Stimulated activated memory B cell treated with anti-CD40 and anti-IgM and Interleukin-4, amounts not matched to agents 10 μg/mL and 1 μg/mL and 100 μg/mL, for 72 hours (primary cell): ENCODE data around the gene TCERG1.
A peak's percentile ranks its signal among the peaks of the same experiment; 100 is the strongest.

ENCODE experiments used
- ATAC-seq: fragments of 150-1000 bp; cut with Tn5 transposase; 2 replicates; pipeline ENCODE4 v1.10.0; 2021
- H3K27ac Mint-ChIP-seq: one replicate; pipeline ENCODE4 v1.8.0; 2022; ENCODE audit warnings: mild to moderate bottlenecking, mixed read lengths
- H3K27me3 Mint-ChIP-seq: one replicate; pipeline ENCODE4 v1.8.0; 2022; ENCODE audit warnings: mixed read lengths
- H3K36me3 Mint-ChIP-seq: one replicate; pipeline ENCODE4 v1.8.0; 2022; ENCODE audit warnings: mixed read lengths
- H3K4me1 Mint-ChIP-seq: one replicate; pipeline ENCODE4 v1.8.0; 2022; ENCODE audit warnings: mixed read lengths
- H3K4me3 Mint-ChIP-seq: one replicate; pipeline ENCODE4 v1.8.0; 2022; ENCODE audit warnings: mild to moderate bottlenecking, moderate library complexity, mixed read lengths
- H3K9me3 Mint-ChIP-seq: one replicate; pipeline ENCODE4 v1.8.0; 2022; ENCODE audit warnings: mixed read lengths

TCERG1 gene

DNA sequence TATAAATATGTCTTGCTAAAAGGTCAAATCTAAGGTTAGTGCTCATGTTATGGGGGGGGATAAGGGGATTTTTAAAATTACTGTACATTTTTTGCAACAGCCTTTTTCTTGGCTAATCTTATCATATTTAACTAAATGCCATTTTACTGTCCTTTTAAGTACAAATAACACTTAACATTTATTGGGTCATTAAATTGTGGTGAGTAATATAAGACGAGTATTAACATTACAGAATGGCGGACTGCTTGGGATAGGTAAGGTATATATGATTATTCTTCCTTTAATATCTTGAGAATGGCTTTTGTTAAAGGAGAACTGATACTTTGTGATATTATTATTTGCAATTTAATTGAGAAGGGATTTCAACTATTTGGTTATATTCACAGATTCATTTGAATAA, 35.6 kb downstream of the TCERG1 start:
- H3K27me3 Mint-ChIP-seq, result no peaks in the 10 kb centered on the region
- no peaks in the 10 kb centered on the region for H3K4me1 Mint-ChIP-seq
- H3K9me3 Mint-ChIP-seq, result no peaks in the 10 kb centered on the region
- peaks cover 55% of the 10 kb centered on the region for H3K36me3 Mint-ChIP-seq
- no peak overlapping the region for H3K27ac Mint-ChIP-seq
- no peak overlapping the region for H3K4me3 Mint-ChIP-seq
- no peak for ATAC-seq

GRCh38 chr5:146484714-146485391, 37.7 kb downstream of the TCERG1 start:
- ATAC-seq, result no peak
- peak overlapping the region; percentile 12 for H3K27ac Mint-ChIP-seq
- peaks cover 69% of the 10 kb centered on the region for H3K36me3 Mint-ChIP-seq
- no peaks in the 10 kb centered on the region for H3K9me3 Mint-ChIP-seq
- H3K4me1 Mint-ChIP-seq, result no peaks in the 10 kb centered on the region
- H3K4me3 Mint-ChIP-seq, result no peak overlapping the region
- H3K27me3 Mint-ChIP-seq, result no peaks in the 10 kb centered on the region

- Mint-ChIP-seq H3K4me3 (no peak overlapping the region), H3K36me3 (peaks cover 72% of the 10 kb centered on the region), H3K27ac (no peak overlapping the region), H3K9me3 (no peaks in the 10 kb centered on the region), H3K27me3 (no peaks in the 10 kb centered on the region), H3K4me1 (no peaks in the 10 kb centered on the region)
- no peak for ATAC-seq
Measured at GRCh38 chr5:146490089-146490843, 43.1 kb downstream of the TCERG1 start.

DNA sequence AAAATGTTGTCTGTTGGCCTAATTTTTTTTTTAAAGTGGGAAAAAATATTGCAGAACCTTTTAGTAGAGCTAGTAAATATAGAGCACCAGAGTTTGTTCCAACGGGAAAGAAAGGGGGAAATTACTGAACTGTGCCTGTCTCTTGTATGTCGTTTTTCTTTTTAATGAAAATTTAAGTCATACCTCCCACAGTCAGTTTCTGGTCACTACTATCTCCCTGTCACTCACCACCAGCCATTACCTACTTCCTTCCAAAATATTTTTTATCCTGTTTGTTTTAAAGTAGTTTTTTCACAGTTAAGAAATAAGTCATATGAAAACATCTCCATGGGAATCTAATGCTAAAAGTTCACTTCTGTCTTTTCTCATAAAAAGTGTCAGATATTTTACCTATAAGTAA, 47.5 kb downstream of the TCERG1 start:
- H3K4me1 Mint-ChIP-seq, result no peaks in the 10 kb centered on the region
- no peaks in the 10 kb centered on the region for H3K27me3 Mint-ChIP-seq
- peaks cover 61% of the 10 kb centered on the region for H3K36me3 Mint-ChIP-seq
- no peak overlapping the region for H3K27ac Mint-ChIP-seq
- no peak for ATAC-seq
- no peaks in the 10 kb centered on the region for H3K9me3 Mint-ChIP-seq
- no peak overlapping the region for H3K4me3 Mint-ChIP-seq

- Mint-ChIP-seq H3K27ac (no peak overlapping the region), H3K9me3 (no peaks in the 10 kb centered on the region), H3K27me3 (no peaks in the 10 kb centered on the region), H3K36me3 (peaks cover 43% of the 10 kb centered on the region), H3K4me1 (no peaks in the 10 kb centered on the region), H3K4me3 (no peak overlapping the region)
- ATAC-seq, result no peak
Measured at GRCh38 chr5:146499680-146500079, 52.5 kb downstream of the TCERG1 start.

DNA sequence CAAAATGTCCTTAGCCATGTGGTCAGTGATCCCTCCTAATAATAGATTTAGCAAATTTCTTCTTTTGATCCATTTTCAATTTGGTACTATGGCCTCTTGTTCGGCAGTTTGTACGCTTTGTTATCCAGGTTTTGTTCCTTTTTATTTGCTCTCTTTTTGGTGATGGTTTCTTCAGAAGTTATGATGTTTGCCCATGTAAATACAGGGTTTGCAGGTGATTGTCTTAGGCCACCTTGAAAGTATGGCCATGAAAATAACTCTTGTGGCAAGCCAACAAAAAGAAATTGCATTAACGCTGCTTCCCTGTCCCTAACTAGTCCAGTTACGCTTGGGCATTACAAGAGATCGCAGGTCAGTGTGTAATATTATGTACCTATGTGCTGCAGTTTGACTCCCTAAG, 60.3 kb downstream of the TCERG1 start:
- no peak overlapping the region for H3K27ac Mint-ChIP-seq
- H3K4me1 Mint-ChIP-seq, result no peaks in the 10 kb centered on the region
- ATAC-seq, result no peak
- peaks cover 61% of the 10 kb centered on the region for H3K36me3 Mint-ChIP-seq
- H3K9me3 Mint-ChIP-seq, result no peaks in the 10 kb centered on the region
- no peak overlapping the region for H3K4me3 Mint-ChIP-seq
- no peaks in the 10 kb centered on the region for H3K27me3 Mint-ChIP-seq

- no peaks in the 10 kb centered on the region for H3K9me3 Mint-ChIP-seq
- no peaks in the 10 kb centered on the region for H3K4me1 Mint-ChIP-seq
- no peak overlapping the region for H3K27ac Mint-ChIP-seq
- no peak for ATAC-seq
- H3K27me3 Mint-ChIP-seq, result no peaks in the 10 kb centered on the region
- no peak overlapping the region for H3K4me3 Mint-ChIP-seq
- H3K36me3 Mint-ChIP-seq, result peaks cover 45% of the 10 kb centered on the region
Measured at GRCh38 chr5:146510559-146511125, 63.5 kb downstream of the TCERG1 start.

GRCh38 chr5:146513462-146513861, 66.3 kb downstream of the TCERG1 start:
- no peak for ATAC-seq
- Mint-ChIP-seq H3K27me3 (no peaks in the 10 kb centered on the region), H3K27ac (no peak overlapping the region), H3K36me3 (peaks cover 29% of the 10 kb centered on the region), H3K9me3 (no peaks in the 10 kb centered on the region), H3K4me3 (no peak overlapping the region), H3K4me1 (no peaks in the 10 kb centered on the region)

DNA sequence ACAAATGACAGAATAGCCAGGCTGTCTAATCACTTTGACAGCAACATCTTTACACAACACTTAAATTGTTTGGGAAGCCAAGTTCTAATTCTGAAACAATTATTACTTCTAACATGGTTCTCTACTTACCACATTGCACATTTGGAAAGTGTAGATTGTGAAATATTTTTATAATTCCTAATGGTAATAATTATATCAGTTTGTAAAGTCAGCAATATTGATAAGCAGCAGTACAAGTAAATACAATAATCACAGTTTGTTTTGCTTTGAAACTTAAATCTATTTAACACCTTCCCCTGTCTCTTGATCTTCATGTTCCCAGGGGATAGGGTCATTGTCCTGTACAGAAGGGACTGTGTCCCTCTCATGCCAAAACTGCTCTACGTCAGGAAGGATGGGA, 67.4 kb downstream of the TCERG1 start:
- Mint-ChIP-seq H3K9me3 (no peaks in the 10 kb centered on the region), H3K36me3 (peaks cover 23% of the 10 kb centered on the region), H3K27me3 (no peaks in the 10 kb centered on the region), H3K4me3 (no peak overlapping the region), H3K4me1 (no peaks in the 10 kb centered on the region), H3K27ac (no peak overlapping the region)
- ATAC-seq, result no peak

DNA sequence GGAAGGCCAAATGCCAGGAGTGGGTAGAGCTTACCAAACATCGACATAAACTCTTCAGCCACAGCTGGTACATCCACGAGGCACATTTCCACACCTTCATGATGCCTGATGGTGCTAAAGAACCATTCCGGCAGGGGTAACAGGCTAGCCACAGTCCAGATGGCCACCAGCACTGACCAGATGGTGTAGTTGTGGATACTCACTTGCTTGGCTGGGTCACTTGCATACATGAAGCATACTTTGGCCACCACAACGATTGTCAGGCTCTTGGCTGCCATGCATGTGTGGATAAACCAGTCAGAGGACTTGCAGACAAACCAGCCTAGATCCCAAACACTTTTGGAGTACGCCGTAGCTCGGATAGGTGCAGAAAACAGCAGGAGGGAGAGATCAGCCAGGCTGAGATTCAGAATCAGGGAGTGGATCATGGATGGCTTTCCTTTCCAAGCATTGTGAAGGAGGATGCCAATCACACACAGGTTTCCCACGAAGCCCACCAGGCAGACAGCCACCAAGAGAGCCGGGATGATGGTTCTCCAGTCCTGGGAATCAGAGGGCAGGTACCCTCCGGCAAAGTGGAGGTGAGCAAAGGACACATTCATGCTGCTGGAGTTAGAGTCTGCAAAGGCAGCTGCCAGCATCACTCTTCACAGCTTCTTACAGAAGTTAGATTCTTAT, 68.5 kb downstream of the TCERG1 start:
- Mint-ChIP-seq H3K36me3 (peaks cover 15% of the 10 kb centered on the region), H3K27me3 (no peaks in the 10 kb centered on the region), H3K4me1 (no peaks in the 10 kb centered on the region), H3K4me3 (no peak overlapping the region), H3K9me3 (no peaks in the 10 kb centered on the region), H3K27ac (no peak overlapping the region)
- no peak for ATAC-seq

- Mint-ChIP-seq H3K27ac (no peak within 1 kb of the TSS), H3K36me3 (peaks cover 10% of the 10 kb centered on the region), H3K4me1 (no peaks in the 10 kb centered on the region), H3K4me3 (no peak within 1 kb of the TSS), H3K9me3 (no peaks in the 10 kb centered on the region), H3K27me3 (no peaks in the 10 kb centered on the region)
- no peak for ATAC-seq
Measured at GRCh38 chr5:146516151-146516475, 69.0 kb downstream of the TCERG1 start, which contains the start of gene GPR151. TSS of gene GPR151 (minus strand) at chr5:146516190. CDS start at chr5:146516113, 77 bp downstream.

- Mint-ChIP-seq H3K27ac (no peak overlapping the region), H3K9me3 (no peaks in the 10 kb centered on the region), H3K4me1 (no peaks in the 10 kb centered on the region), H3K4me3 (no peak overlapping the region), H3K36me3 (peaks cover 5% of the 10 kb centered on the region), H3K27me3 (peaks cover 17% of the 10 kb centered on the region)
- no peak for ATAC-seq
Measured at GRCh38 chr5:146519554-146519953, 72.4 kb downstream of the TCERG1 start.

DNA sequence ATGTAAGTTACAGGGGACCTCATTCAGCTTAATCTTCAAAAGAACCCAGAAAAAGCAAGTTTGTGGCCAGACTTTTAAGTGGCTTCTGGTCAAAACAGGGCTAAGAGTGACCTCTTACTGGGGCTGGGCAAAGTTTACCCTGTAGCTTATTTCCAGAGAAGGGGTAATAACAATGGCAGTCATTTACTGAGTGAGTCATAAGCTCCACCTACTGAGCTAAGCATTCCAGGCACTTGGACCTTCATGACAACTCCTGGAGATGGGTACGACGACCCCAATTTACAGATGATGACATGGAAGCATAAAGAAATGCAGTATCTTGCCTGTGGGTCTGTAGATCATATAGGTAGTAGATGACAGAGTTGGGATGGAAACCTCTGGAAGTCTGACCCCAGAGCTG, 73.6 kb downstream of the TCERG1 start:
- ATAC-seq, result no peak
- no peaks in the 10 kb centered on the region for H3K9me3 Mint-ChIP-seq
- H3K27me3 Mint-ChIP-seq, result peaks cover 17% of the 10 kb centered on the region
- H3K4me3 Mint-ChIP-seq, result no peak overlapping the region
- H3K27ac Mint-ChIP-seq, result no peak overlapping the region
- no peaks in the 10 kb centered on the region for H3K36me3 Mint-ChIP-seq
- no peaks in the 10 kb centered on the region for H3K4me1 Mint-ChIP-seq

DNA sequence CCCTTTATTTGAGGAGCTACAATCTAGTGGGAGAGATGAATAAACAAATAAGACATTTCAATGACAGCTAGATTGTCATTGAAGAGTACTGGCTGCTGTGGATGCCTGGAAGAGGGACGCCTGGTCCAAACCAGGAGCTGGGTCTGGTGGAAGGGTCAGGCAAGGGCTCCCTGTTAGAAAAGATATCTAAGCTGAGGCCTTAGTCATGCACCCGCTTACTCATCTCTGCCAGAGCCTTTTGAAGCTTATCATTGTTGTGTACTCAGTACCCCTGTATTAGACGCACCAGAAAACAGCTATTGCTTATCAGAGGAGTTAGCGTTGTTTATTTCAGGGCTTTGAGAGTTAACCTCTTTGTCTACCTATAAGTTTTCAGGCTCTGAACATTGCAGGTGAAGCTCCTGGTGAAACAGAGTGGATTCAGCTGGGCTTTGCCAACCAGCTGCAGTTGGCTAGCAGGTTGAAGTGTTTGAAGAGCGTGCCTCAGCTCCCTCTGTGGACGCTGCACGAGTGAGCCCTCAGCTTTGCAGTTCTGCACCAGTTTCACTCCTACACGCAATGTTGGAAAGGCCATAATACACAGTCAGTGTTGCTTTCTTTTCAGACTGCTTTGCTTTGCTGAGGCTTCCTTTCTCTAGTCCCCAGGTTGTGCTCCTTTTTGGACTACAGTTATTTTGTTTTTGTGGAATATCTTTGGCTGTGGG, 74.4 kb downstream of the TCERG1 start:
- Mint-ChIP-seq H3K4me3 (no peak overlapping the region), H3K36me3 (no peaks in the 10 kb centered on the region), H3K27ac (no peak overlapping the region), H3K4me1 (no peaks in the 10 kb centered on the region), H3K27me3 (peaks cover 17% of the 10 kb centered on the region), H3K9me3 (no peaks in the 10 kb centered on the region)
- no peak for ATAC-seq

GRCh38 chr5:146523698-146524097, 76.6 kb downstream of the TCERG1 start:
- Mint-ChIP-seq H3K27ac (no peak overlapping the region), H3K9me3 (no peaks in the 10 kb centered on the region), H3K36me3 (no peaks in the 10 kb centered on the region), H3K4me1 (no peaks in the 10 kb centered on the region), H3K4me3 (no peak overlapping the region), H3K27me3 (peaks cover 27% of the 10 kb centered on the region)
- no peak for ATAC-seq
